Measurements from ENCODE around the gene CREBL2. TPM values are rescaled to one million over a fixed set of nuclear protein-coding genes. Genes with fewer than 3 reads are reported as not detected.
"Not testable (repeated sequence)": the region's sequence is repeated elsewhere in the genome, so short reads cannot be mapped to it uniquely, and the experiment has no call there.

The CREBL2 gene
- total RNA-seq, 3 donors from 2014 or later = 55.7 to 87.4 (median 84.2) TPM

DNA sequence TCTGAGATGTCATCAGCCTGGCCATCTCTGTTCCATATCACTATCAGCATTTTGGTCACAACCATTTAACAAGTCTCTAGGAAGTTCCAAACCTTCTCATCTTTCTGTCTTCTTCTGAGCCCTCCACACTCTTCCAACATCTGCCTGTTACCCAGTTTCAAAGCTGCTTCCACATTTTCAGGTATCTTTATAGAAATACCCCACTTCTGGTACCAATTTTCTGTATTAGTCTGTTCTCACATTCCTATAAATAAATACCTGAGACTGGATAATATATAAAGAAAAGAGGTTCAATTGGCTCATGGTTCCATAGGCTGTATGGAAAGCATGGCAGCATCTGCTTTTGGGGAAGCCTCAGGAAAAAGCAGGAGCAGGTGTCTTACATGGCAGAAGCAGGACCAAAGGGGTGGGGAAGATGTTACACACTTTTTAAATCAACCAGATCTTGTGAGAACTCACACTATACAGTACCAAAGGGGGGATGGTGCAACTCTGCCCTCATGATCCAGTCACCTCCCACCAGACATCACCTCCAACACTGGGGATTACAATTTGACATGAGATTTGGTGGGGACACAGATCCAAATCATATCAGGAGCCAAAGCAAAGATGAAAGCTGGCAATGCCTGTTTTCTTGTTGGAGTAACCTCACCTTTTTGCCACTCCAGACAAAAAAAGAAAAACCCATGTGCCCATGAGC lies 37.4 kb downstream of the CREBL2 start:
- Histone ChIP-seq H3K4me1 (no peaks in the 10 kb centered on the region), H3K27ac (no peak overlapping the region), H3K9me3 (peaks cover 24 to 31% of the 10 kb centered on the region in 2 donors), H3K27me3 (no peaks in the 10 kb centered on the region), H3K4me3 (no peak overlapping the region), H3K36me3 (no peaks in the 10 kb centered on the region)
- intact Hi-C loops (cut with DNase I; ENCODE audit: low total_unique reads) = no loop called here
- TF ChIP-seq POLR2AphosphoS5 (IDR thresholded peaks at IDR 0.05) (no peak), POLR2A (IDR thresholded peaks at IDR 0.05) (no peak)
- TF ChIP-seq, protein P1, sequence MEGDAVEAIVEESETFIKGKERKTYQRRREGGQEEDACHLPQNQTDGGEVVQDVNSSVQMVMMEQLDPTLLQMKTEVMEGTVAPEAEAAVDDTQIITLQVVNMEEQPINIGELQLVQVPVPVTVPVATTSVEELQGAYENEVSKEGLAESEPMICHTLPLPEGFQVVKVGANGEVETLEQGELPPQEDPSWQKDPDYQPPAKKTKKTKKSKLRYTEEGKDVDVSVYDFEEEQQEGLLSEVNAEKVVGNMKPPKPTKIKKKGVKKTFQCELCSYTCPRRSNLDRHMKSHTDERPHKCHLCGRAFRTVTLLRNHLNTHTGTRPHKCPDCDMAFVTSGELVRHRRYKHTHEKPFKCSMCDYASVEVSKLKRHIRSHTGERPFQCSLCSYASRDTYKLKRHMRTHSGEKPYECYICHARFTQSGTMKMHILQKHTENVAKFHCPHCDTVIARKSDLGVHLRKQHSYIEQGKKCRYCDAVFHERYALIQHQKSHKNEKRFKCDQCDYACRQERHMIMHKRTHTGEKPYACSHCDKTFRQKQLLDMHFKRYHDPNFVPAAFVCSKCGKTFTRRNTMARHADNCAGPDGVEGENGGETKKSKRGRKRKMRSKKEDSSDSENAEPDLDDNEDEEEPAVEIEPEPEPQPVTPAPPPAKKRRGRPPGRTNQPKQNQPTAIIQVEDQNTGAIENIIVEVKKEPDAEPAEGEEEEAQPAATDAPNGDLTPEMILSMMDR (IDR thresholded peaks at IDR 0.05) = no peak
- DNase-seq (ENCODE audit: low spot score in 2 of 2) = no peak

DNA sequence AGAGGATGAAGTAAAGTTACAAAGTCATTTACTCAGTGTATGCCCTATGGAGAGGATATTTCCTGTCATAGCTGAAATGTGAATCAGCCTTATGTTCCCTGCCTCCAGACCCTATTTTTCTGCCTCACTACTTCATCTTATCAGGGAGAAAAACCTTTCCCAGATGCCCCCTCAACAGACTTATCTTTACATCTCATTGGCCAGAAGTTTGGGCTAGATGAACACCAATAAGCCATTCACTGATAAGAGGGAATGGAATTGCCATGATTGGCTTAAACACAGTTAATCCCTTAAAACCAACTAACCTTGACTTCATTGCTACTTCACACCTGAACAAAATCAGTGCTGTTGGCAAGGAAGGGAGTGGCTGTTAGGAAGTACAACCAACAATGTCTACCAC lies 40.1 kb downstream of the CREBL2 start:
- intact Hi-C loops (cut with DNase I; ENCODE audit: low total_unique reads) = no loop called here
- Histone ChIP-seq H3K9me3 (peaks cover 24 to 31% of the 10 kb centered on the region in 2 donors), H3K27ac (no peak overlapping the region), H3K27me3 (no peaks in the 10 kb centered on the region), H3K4me3 (no peak overlapping the region), H3K4me1 (no peaks in the 10 kb centered on the region), H3K36me3 (no peaks in the 10 kb centered on the region)
- TF ChIP-seq POLR2A (IDR thresholded peaks at IDR 0.05) (no peak), POLR2AphosphoS5 (IDR thresholded peaks at IDR 0.05) (no peak)
- TF ChIP-seq, protein P1 (IDR thresholded peaks at IDR 0.05) = no peak
- DNase-seq (ENCODE audit: low spot score in 2 of 2) = no peak

DNA sequence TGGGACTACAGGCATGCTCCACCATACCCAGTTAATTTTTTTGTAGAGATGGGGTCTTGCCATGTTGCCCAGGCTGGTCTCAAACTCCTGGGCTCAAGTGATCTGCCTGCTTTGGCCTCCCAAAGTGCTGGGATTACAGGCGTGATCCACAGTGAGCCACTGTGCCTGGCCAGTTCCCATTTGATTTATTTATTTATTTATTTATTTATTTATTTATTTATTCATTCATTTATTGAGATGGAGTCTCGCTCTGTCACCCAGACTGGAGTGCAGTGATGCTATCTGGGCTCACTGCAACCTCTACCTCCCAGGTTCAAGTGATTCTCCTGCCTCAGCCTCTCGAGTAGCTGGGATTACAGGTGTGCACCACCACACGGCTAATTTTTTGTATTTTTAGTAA lies 41.0 kb downstream of the CREBL2 start:
- DNase-seq (ENCODE audit: low spot score in 2 of 2); H3K27ac ChIP-seq; H3K36me3 ChIP-seq; H3K4me3 ChIP-seq; H3K4me1 ChIP-seq; H3K27me3 ChIP-seq; intact Hi-C loops (cut with DNase I; ENCODE audit: low total_unique reads): not testable (repeated sequence)
- peaks cover 24% of the 10 kb centered on the region in 2 donors for H3K9me3 ChIP-seq

DNA sequence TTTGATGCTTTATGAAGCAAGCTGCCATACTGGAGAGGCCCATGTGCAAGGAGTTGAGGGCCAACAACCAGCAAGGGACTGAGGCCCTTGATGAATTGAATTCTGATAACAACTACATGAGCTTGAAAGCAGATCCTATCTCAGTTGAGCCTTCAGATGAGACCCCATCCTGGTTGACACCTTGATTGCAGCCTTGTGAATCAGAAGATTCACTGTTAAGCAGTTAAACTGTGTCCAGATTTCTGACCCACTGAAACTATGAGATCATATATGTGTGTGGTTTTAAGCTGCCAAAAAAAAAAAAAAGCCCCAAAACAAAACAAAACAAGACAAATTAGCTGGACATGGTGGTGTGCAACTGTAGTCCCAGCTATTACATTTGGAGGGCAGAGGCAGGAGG lies 42.2 kb downstream of the CREBL2 start:
- Histone ChIP-seq H3K4me3 (no peak overlapping the region), H3K36me3 (no peaks in the 10 kb centered on the region), H3K4me1 (no peaks in the 10 kb centered on the region), H3K27me3 (no peaks in the 10 kb centered on the region), H3K27ac (no peak overlapping the region), H3K9me3 (peaks cover 12% of the 10 kb centered on the region in 2 donors)
- no peak for TF ChIP-seq POLR2A (IDR thresholded peaks at IDR 0.05)
- TF ChIP-seq, protein P1 (IDR thresholded peaks at IDR 0.05) = no peak
- intact Hi-C loops (cut with DNase I; ENCODE audit: low total_unique reads) = no loop called here
- DNase-seq (ENCODE audit: low spot score in 2 of 2) = no peak

DNA sequence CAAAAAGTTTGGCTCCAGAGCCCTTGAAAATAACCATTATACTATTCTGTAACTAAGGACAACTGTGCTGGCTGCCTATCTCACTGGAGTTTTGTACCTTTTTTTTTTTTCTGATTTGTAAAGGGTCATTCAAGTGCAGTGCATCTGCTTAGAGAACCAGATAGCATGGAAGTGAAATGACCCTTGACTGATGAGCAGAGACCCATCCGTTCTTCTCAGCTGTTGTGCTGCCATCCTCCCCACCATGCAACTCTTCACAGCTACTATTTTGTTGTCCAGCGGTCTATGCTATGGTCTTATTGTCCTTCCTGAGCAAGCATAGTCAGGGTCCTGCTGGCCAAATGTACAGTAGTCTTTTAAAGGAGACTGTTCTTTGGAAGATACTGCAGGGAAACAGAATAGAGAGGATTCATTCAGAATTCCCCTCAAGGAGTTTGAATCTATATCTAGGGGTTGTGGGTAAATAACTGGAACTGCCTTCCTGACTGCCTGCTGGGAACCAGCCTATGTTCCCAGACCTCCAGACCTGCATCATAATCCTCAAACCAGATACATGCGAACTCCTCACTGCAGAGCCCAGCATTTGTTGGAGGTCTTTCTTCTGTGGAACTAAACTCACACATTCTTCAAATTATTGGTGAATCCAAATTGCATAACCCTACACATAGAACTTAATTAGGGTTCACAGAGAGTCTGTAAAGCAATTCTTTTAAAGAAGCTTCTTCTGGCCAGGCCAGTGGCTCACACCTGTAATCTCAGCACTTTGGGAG lies 43.2 kb downstream of the CREBL2 start:
- DNase-seq (ENCODE audit: low spot score in 2 of 2) = no peak
- Histone ChIP-seq H3K4me1 (peaks cover 0 to 1% of the 10 kb centered on the region in 2 donors), H3K4me3 (no peak overlapping the region), H3K9me3 (peaks cover 2 to 3% of the 10 kb centered on the region in 2 donors), H3K27me3 (no peaks in the 10 kb centered on the region), H3K27ac (no peak overlapping the region), H3K36me3 (no peaks in the 10 kb centered on the region)
- TF ChIP-seq, protein P1 (IDR thresholded peaks at IDR 0.05) = no peak
- TF ChIP-seq POLR2A (IDR thresholded peaks at IDR 0.05) (no peak), POLR2AphosphoS5 (IDR thresholded peaks at IDR 0.05) (no peak)
- intact Hi-C loops (cut with DNase I; ENCODE audit: low total_unique reads) = no loop called here

All from breast epithelium (tissue), 4 donors.